ENCODE data around the gene ARID1B. TPM values are rescaled to one million over a fixed set of nuclear protein-coding genes. Genes with fewer than 3 reads are reported as not detected.

Gene ARID1B
- total and polyA plus RNA-seq, 7 experiments from 2014 or later = 17.5 to 164 (median 139) TPM

DNA sequence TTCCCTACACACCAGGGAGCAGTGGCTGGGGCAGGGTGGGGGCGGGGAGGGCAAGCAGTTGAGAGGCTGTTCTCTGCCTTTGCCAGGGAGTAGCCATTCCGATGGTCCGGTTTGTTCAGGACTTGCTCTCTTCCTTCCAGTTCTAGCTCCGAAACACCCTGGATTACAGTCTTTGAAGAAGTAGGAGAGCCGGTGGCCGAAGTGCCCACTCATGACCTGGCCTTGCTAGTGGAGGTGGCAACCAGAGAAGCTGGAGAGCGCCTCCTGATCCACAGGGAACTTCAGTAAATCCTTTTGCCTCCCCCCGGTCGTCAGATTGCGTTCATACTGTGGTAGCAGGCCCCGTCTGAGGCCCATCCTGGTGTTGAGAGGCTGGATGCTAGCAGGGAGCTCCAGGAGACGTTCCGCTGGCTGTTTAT, 92.8 kb downstream of the ARID1B start:
- ChIA-PET POLR2A (no interaction called here), CTCF (interaction anchor here (0.6 to 0.7 kb wide), 2 partner anchors 87 to 100 kb away, joined by 3 to 4 read pairs; no protein-coding TSS in a partner anchor)
- ATAC-seq = no peak
- peaks cover 31 to 98% (median 88%) of the 10 kb centered on the region in 7 donors for H3K4me1 Mint-ChIP-seq
- H3K27me3 Mint-ChIP-seq = no peaks in the 10 kb centered on the region
- intact Hi-C loops (cut with micrococcal nuclease) = loop anchor here in 1 of 2 donors (5.0 kb wide), 2 partner anchors 88 to 147 kb away; no protein-coding TSS in a partner anchor
- no peak overlapping the region for H3K27ac Mint-ChIP-seq
- H3K36me3 Mint-ChIP-seq = peaks cover 4 to 41% (median 10%) of the 10 kb centered on the region in 5 donors
- Histone ChIP-seq H3K27ac (ENCODE audit: low read depth, low read length) (no peak overlapping the region), H3K9me3 (ENCODE audit: control insufficient read depth in 2 of 3, low read length in 3 of 3) (no peaks in the 10 kb centered on the region), H3K4me1 (ENCODE audit: control insufficient read depth in 2 of 2, insufficient read depth in 2 of 2, low read length in 2 of 2) (peaks cover 0 to 11% of the 10 kb centered on the region in 2 donors), H3K27me3 (ENCODE audit: control insufficient read depth in 2 of 2, insufficient read depth in 2 of 2, low read length in 2 of 2) (no peaks in the 10 kb centered on the region), H3K36me3 (ENCODE audit: control insufficient read depth in 2 of 3, insufficient read depth in 3 of 3, low read length in 3 of 3) (no peaks in the 10 kb centered on the region), H3K4me3 (ENCODE audit: low read length) (no peak overlapping the region)
- no peak for DNase-seq
- H3K4me3 Mint-ChIP-seq = no peak overlapping the region
- no peaks in the 10 kb centered on the region for H3K9me3 Mint-ChIP-seq

DNA sequence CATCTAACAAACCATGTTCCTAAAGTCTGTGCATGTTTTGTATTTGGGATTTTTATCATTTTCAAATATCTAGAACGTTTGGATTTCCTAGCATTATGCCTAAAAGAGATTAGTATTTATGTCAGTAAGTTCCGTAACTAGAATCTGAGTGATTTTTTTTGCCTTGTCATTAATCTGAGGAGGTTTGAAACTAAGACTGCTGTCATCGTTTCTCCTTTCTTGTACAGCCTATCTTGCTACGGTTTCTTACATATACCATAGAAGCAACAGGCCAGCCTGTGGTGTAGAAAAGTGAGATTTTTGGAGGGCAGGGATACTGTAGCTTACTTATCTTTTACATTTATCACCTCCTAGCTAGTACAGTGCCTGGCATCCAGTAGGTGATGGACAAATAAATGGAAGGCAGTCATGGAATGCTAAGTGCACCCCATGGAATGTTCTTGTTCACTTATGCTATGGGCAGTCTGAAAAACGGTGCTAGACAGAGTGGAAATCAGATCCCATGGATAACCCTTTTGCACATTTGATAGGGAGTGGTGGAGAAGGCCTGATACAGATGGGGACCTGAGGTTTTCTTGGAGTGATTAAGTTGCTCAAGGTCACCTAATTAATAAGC, 93.9 kb downstream of the ARID1B start:
- Histone ChIP-seq H3K9me3 (ENCODE audit: control insufficient read depth in 2 of 3, low read length in 3 of 3) (no peaks in the 10 kb centered on the region), H3K4me1 (ENCODE audit: control insufficient read depth in 2 of 2, insufficient read depth in 2 of 2, low read length in 2 of 2) (peaks cover 0 to 9% of the 10 kb centered on the region in 2 donors), H3K27me3 (ENCODE audit: control insufficient read depth in 2 of 2, insufficient read depth in 2 of 2, low read length in 2 of 2) (no peaks in the 10 kb centered on the region), H3K27ac (ENCODE audit: low read depth, low read length) (no peak overlapping the region), H3K4me3 (ENCODE audit: low read length) (no peak overlapping the region), H3K36me3 (ENCODE audit: control insufficient read depth in 2 of 3, insufficient read depth in 3 of 3, low read length in 3 of 3) (no peaks in the 10 kb centered on the region)
- H3K27me3 Mint-ChIP-seq = no peaks in the 10 kb centered on the region
- ChIA-PET POLR2A (no interaction called here), CTCF (no interaction called here)
- peak; percentile 36 for ATAC-seq
- no peak for DNase-seq
- no peaks in the 10 kb centered on the region for H3K9me3 Mint-ChIP-seq
- H3K4me1 Mint-ChIP-seq = peaks cover 32 to 98% (median 88%) of the 10 kb centered on the region in 7 donors
- no peak overlapping the region for H3K27ac Mint-ChIP-seq
- peaks cover 3 to 36% (median 6%) of the 10 kb centered on the region in 5 donors for H3K36me3 Mint-ChIP-seq
- H3K4me3 Mint-ChIP-seq = peak overlapping the region in 1 of 10 donors; percentile 20
- intact Hi-C loops (cut with micrococcal nuclease) = no loop called here

DNA sequence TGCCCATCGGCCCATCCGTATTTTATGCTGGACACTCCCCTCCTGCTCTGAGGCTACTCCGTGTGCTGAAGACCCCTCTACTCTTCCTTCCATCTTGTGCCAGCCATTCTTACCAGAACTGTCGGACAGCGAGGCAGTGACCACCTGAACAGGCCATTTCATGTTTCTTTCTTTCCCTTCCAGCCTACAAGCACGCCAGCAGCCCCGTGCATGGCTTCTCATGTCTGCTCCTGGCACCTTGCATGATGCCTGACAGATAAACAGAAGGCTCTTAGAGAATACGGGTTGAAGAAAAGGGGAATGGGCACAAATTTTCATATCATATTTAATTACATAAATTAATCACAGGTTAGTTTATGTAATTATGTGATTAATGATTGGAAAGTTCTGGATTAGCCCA, 95.7 kb downstream of the ARID1B start:
- Mint-ChIP-seq H3K9me3 (no peaks in the 10 kb centered on the region), H3K27me3 (no peaks in the 10 kb centered on the region), H3K4me3 (no peak overlapping the region), H3K27ac (no peak overlapping the region), H3K36me3 (peaks cover 3 to 40% (median 7%) of the 10 kb centered on the region in 5 donors), H3K4me1 (peaks cover 22 to 96% (median 82%) of the 10 kb centered on the region in 7 donors)
- intact Hi-C loops (cut with micrococcal nuclease) = no loop called here
- no peak overlapping the region for H3K27ac ChIP-seq (ENCODE audit: low read depth, low read length)
- H3K9me3 ChIP-seq (ENCODE audit: control insufficient read depth in 2 of 3, low read length in 3 of 3) = no peaks in the 10 kb centered on the region
- no peak overlapping the region for H3K4me3 ChIP-seq (ENCODE audit: low read length)
- CTCF ChIA-PET = no interaction called here
- POLR2A ChIA-PET = no interaction called here
- ATAC-seq (no peak), DNase-seq (no peak)
- no peaks in the 10 kb centered on the region for H3K27me3 ChIP-seq (ENCODE audit: control insufficient read depth in 2 of 2, insufficient read depth in 2 of 2, low read length in 2 of 2)
- H3K4me1 ChIP-seq (ENCODE audit: control insufficient read depth in 2 of 2, insufficient read depth in 2 of 2, low read length in 2 of 2) = peaks cover 0 to 10% of the 10 kb centered on the region in 2 donors
- no peaks in the 10 kb centered on the region for H3K36me3 ChIP-seq (ENCODE audit: control insufficient read depth in 2 of 3, insufficient read depth in 3 of 3, low read length in 3 of 3)

DNA sequence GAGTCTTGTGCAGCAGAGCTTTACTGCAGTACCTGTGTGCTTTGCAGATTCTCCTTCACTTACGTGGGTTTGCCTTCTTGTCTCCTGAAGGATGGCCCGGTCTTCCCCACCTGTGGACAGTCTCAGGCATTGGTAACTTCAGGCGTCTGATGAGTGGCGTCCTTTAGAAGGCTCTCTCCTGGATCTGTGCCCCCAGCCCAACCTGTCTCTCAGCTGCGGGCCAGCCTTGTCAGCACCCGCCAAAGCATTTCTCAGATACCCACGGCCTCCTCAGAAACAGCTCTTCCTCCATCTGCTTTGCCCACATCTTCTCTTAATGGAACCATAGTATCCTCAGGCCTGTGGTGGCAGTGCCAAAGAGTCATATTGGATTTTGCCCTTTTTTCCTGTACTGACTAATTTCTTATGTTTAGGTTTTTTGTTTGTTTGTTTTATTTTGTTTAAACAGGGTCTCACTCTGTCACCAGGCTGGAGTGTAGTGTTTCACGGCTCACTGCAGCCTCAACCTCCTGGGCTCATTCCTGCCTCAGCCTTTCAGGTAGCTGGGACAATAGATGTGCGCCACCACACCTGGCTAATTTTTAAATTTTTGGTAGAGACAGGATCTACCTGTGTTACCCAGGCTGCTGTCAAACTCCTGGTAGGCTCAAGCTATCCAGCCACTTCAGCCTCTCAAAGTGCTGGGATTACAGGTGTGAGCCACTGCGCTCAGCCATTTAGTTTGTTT, 96.6 kb downstream of the ARID1B start:
- H3K9me3 ChIP-seq (ENCODE audit: control insufficient read depth in 2 of 3, low read length in 3 of 3) = no peaks in the 10 kb centered on the region
- ATAC-seq (no peak), DNase-seq (no peak)
- Mint-ChIP-seq H3K27me3 (no peaks in the 10 kb centered on the region), H3K4me3 (peak overlapping the region in 1 of 10 donors; percentile 19), H3K9me3 (no peaks in the 10 kb centered on the region), H3K27ac (peak overlapping the region in 2 of 9 donors; percentile 12 to 70), H3K4me1 (peaks cover 22 to 96% (median 82%) of the 10 kb centered on the region in 7 donors), H3K36me3 (peaks cover 3 to 40% (median 9%) of the 10 kb centered on the region in 5 donors)
- H3K4me1 ChIP-seq (ENCODE audit: control insufficient read depth in 2 of 2, insufficient read depth in 2 of 2, low read length in 2 of 2) = peaks cover 0 to 16% of the 10 kb centered on the region in 2 donors
- intact Hi-C loops (cut with micrococcal nuclease) = no loop called here
- H3K4me3 ChIP-seq (ENCODE audit: low read length) = no peak overlapping the region
- no peaks in the 10 kb centered on the region for H3K27me3 ChIP-seq (ENCODE audit: control insufficient read depth in 2 of 2, insufficient read depth in 2 of 2, low read length in 2 of 2)
- CTCF ChIA-PET = no interaction called here
- POLR2A ChIA-PET = no interaction called here
- no peak overlapping the region for H3K27ac ChIP-seq (ENCODE audit: low read depth, low read length)
- no peaks in the 10 kb centered on the region for H3K36me3 ChIP-seq (ENCODE audit: control insufficient read depth in 2 of 3, insufficient read depth in 3 of 3, low read length in 3 of 3)

DNA sequence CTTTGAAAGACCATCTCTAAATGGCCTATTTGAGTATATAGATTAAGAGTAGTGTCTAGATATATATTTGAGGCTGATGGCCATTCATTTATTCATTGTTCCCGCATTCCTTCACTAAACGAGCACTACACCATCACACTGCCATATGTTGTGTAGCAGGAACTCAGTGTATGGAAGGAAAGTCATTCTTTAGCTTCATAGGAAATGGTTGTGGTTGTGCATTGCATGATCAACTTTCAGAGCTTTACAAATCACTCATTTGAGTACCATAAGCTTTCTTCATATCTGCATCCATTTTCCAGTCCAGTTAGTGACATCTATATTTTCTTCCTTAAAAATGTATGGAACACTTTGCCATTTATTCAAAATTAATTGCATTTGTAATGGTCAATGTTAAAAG, 97.9 kb downstream of the ARID1B start:
- H3K27ac ChIP-seq (ENCODE audit: low read depth, low read length) = no peak overlapping the region
- no peaks in the 10 kb centered on the region for H3K36me3 ChIP-seq (ENCODE audit: control insufficient read depth in 2 of 3, insufficient read depth in 3 of 3, low read length in 3 of 3)
- no peak overlapping the region for H3K27ac Mint-ChIP-seq
- H3K4me3 ChIP-seq (ENCODE audit: low read length) = no peak overlapping the region
- ATAC-seq (no peak), DNase-seq (no peak)
- intact Hi-C loops (cut with micrococcal nuclease) = no loop called here
- peaks cover 22 to 98% (median 85%) of the 10 kb centered on the region in 7 donors for H3K4me1 Mint-ChIP-seq
- ChIA-PET POLR2A (interaction anchor here (0.6 kb wide), 1 partner anchor 991 kb away, joined by 3 read pairs; no protein-coding TSS in a partner anchor), CTCF (interaction anchor here (1.4 kb wide), 1 partner anchor 10 kb away, joined by 3 read pairs; no protein-coding TSS in a partner anchor)
- H3K36me3 Mint-ChIP-seq = peaks cover 3 to 35% (median 9%) of the 10 kb centered on the region in 5 donors
- H3K4me3 Mint-ChIP-seq = no peak overlapping the region
- H3K9me3 ChIP-seq (ENCODE audit: control insufficient read depth in 2 of 3, low read length in 3 of 3) = no peaks in the 10 kb centered on the region
- peaks cover 0 to 16% of the 10 kb centered on the region in 2 donors for H3K4me1 ChIP-seq (ENCODE audit: control insufficient read depth in 2 of 2, insufficient read depth in 2 of 2, low read length in 2 of 2)
- no peaks in the 10 kb centered on the region for H3K27me3 ChIP-seq (ENCODE audit: control insufficient read depth in 2 of 2, insufficient read depth in 2 of 2, low read length in 2 of 2)
- no peaks in the 10 kb centered on the region for H3K27me3 Mint-ChIP-seq
- H3K9me3 Mint-ChIP-seq = no peaks in the 10 kb centered on the region

DNA sequence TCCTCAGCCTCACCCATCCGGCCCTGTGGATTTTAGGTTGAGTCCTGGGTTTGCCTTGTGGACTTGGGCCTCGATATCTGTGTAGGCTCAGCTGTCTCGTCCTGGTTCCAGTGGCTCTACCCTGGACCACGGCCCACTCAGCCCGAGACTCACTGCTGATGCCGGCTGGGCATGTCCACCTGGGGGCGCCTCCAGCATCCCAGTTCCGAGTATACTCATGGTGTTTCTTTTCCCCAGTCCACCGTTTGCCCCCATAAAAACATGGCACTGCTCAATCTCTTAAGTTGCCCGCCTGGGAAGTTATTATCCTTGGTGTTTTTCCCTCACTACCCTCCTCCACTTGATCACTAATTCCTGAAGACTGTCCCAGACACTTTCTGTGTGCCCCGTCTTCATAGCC, 99.1 kb downstream of the ARID1B start:
- Histone ChIP-seq H3K4me1 (ENCODE audit: control insufficient read depth in 2 of 2, insufficient read depth in 2 of 2, low read length in 2 of 2) (peaks cover 0 to 16% of the 10 kb centered on the region in 2 donors), H3K27ac (ENCODE audit: low read depth, low read length) (no peak overlapping the region), H3K27me3 (ENCODE audit: control insufficient read depth in 2 of 2, insufficient read depth in 2 of 2, low read length in 2 of 2) (no peaks in the 10 kb centered on the region), H3K4me3 (ENCODE audit: low read length) (no peak overlapping the region), H3K9me3 (ENCODE audit: control insufficient read depth in 2 of 3, low read length in 3 of 3) (no peaks in the 10 kb centered on the region), H3K36me3 (ENCODE audit: control insufficient read depth in 2 of 3, insufficient read depth in 3 of 3, low read length in 3 of 3) (no peaks in the 10 kb centered on the region)
- ATAC-seq = no peak
- DNase-seq = no peak
- Mint-ChIP-seq H3K9me3 (no peaks in the 10 kb centered on the region), H3K27me3 (no peaks in the 10 kb centered on the region), H3K27ac (no peak overlapping the region), H3K4me1 (peaks cover 20 to 95% (median 80%) of the 10 kb centered on the region in 7 donors), H3K36me3 (peaks cover 3 to 35% (median 9%) of the 10 kb centered on the region in 5 donors), H3K4me3 (no peak overlapping the region)
- ChIA-PET CTCF (no interaction called here), POLR2A (no interaction called here)
- intact Hi-C loops (cut with micrococcal nuclease) = no loop called here

Data from naive thymus-derived CD4-positive, alpha-beta T cell (primary cell).